ENCODE data around the gene RIMKLA. TPM values are rescaled to one million over a fixed set of nuclear protein-coding genes. Genes with fewer than 3 reads are reported as not detected.

The RIMKLA gene
- total and polyA plus RNA-seq, 2 of the 13 experiments (the other 11 are each of a cell fraction or from before 2014, with no cell fraction given) = 2.5 to 3.8 TPM

- TF ChIP-seq ZNF24 (IDR thresholded peaks at IDR 0.05) = no peak
- TF ChIP-seq ZNF775 (CRISPR knock-in tag; IDR thresholded peaks at IDR 0.05; ENCODE audit: borderline replicate concordance) = no peak
- TF ChIP-seq NR1H2 (CRISPR knock-in tag; IDR thresholded peaks at IDR 0.05; ENCODE audit: borderline replicate concordance, low read depth) = no peak
- no peak for TF ChIP-seq ZNF460 (CRISPR knock-in tag; IDR thresholded peaks at IDR 0.05; ENCODE audit: borderline replicate concordance)
- TF ChIP-seq KMT2A (CRISPR knock-in tag; IDR thresholded peaks at IDR 0.05) = peak; percentile 51; the same call in 1 of the 2 replicates
- no peak for TF ChIP-seq THRA (CRISPR knock-in tag; IDR thresholded peaks at IDR 0.05; ENCODE audit: borderline replicate concordance)
- TF ChIP-seq AKAP8 (CRISPR knock-in tag; IDR thresholded peaks at IDR 0.05) = no peak
- TF ChIP-seq AKNA (CRISPR knock-in tag; IDR thresholded peaks at IDR 0.05; ENCODE audit: borderline replicate concordance) = no peak
- no peak for TF ChIP-seq RBAK (CRISPR knock-in tag; IDR thresholded peaks at IDR 0.05)
- no peak for TF ChIP-seq ZNF33B (CRISPR knock-in tag; IDR thresholded peaks at IDR 0.05)
- peak; percentile 91 for TF ChIP-seq NFYC (CRISPR knock-in tag; IDR thresholded peaks at IDR 0.05)
- no peak for TF ChIP-seq MAF1 (CRISPR knock-in tag; IDR thresholded peaks at IDR 0.05; ENCODE audit: borderline replicate concordance)
- no peak for TF ChIP-seq GRHL1 (CRISPR knock-in tag; conservative IDR thresholded peaks at IDR 0.05)
- peak; percentile 70 for TF ChIP-seq AGO1 (IDR thresholded peaks at IDR 0.05; ENCODE audit: low read depth, low read length, poor library complexity, severe bottlenecking)
- TF ChIP-seq ZNF432 (CRISPR knock-in tag; IDR thresholded peaks at IDR 0.05; ENCODE audit: borderline replicate concordance) = no peak
- TF ChIP-seq GMEB2 (CRISPR knock-in tag; IDR thresholded peaks at IDR 0.05; ENCODE audit: low read depth) = peak; percentile 86
These were observed 82.5 kb downstream of the RIMKLA start, which contains the start of gene CCDC30 (continued) for GRCh38 chr1:42462828-42463763.

All from HepG2 (cell line).